K562 (cell line): ENCODE measurements around the gene GIGYF1. TPM values are rescaled to one million over a fixed set of nuclear protein-coding genes. Genes with fewer than 3 reads are reported as not detected.

ENCODE experiments used
- ILK ChIP-seq: fragments of 450-650 bp; IDR thresholded peaks from 2 replicates; pipeline ENCODE4 v1.6.1; 2016; ENCODE audit warnings: missing genetic modification characterization, low read depth, mild to moderate bottlenecking, missing compliant biosample characterization, moderate library complexity, borderline replicate concordance
- MBD2 ChIP-seq: sonication (generic); IDR thresholded peaks from 2 replicates; pipeline ENCODE4 v1.6.1; 2016; ENCODE audit warnings: low read depth, borderline replicate concordance
- PURB ChIP-seq: sonication (generic); formaldehyde crosslinking; IDR thresholded peaks from 2 replicates; pipeline ENCODE4 v1.9.0; 2021; ENCODE audit warnings: low read depth, mild to moderate bottlenecking, missing genetic modification reagents
- RBM15 ChIP-seq: fragments of 200-400 bp; formaldehyde crosslinking; IDR thresholded peaks from 2 replicates; pipeline ENCODE4 v1.6.1; 2018; ENCODE audit warnings: mild to moderate bottlenecking, low read length, moderate library complexity; ENCODE audit not compliant: insufficient read depth
- ZNF197 ChIP-seq: fragments of 200-800 bp; sonication (Bioruptor generic); IDR thresholded peaks from 2 replicates; pipeline ENCODE4 v1.6.1; 2016; ENCODE audit warnings: low read depth, missing genetic modification characterization, missing compliant biosample characterization
- polyA plus RNA-seq, 8 experiments: library from polyadenylated mRNA; depleted of rRNA in 4 of 8; stranded (reverse) in 5 of 8; unstranded in 3 of 8; fragments of >200 nt; fragmentation: Nextera tagmentation in 2 of 8; fragmentation: Illumina TruSeq in 1 of 8; extraction: Ambion mirVana in 2 of 8; extraction: Trizol in 1 of 8; gene quantifications; 2 replicates each; pipeline versions ENCODE4 v1.2.1 to v1.2.3, GENCODE V29; 2011 to 2014; ENCODE audit warnings: inconsistent platforms in 1 of 8, missing spikeins in 1 of 8
- total RNA-seq, 7 experiments: library from RNA; depleted of rRNA in 6 of 7; stranded (reverse); fragments of >200 nt in 6 of 7; fragmentation: Illumina TruSeq in 2 of 7; extraction: Trizol in 2 of 7; gene quantifications; 2 replicates each; pipeline versions ENCODE4 v1.2.1 to v1.2.3, GENCODE V29; 2011 to 2021; ENCODE audit warnings: low replicate concordance in 1 of 7
- TF ChIP-seq, protein P1 (sequence below): IDR thresholded peaks from 3 replicates; pipeline ENCODE4 v1.6.1; 2011; ENCODE audit warnings: borderline replicate concordance, mild to moderate bottlenecking, moderate library complexity; ENCODE audit not compliant: insufficient read length; ENCODE audit errors: extremely low read depth
- TF ChIP-seq, protein P2 (sequence below): fragments of 200-600 bp; sonication (generic); IDR thresholded peaks from one replicate; pipeline ENCODE4 v1.6.1; 2012; ENCODE audit warnings: mild to moderate bottlenecking, low read depth, low read length, inconsistent platforms
- TF ChIP-seq, protein P3 (sequence below): sonication (generic); formaldehyde crosslinking; IDR thresholded peaks from 2 replicates; pipeline ENCODE4 v1.8.0; 2022; ENCODE audit warnings: missing genetic modification reagents, mild to moderate bottlenecking, borderline replicate concordance

The GIGYF1 gene
- total and polyA plus RNA-seq, 9 of the 15 experiments (the other 6 are each of a cell fraction or from before 2014, with no cell fraction given), result 0.56 to 76.2 (median 16.8) TPM

DNA sequence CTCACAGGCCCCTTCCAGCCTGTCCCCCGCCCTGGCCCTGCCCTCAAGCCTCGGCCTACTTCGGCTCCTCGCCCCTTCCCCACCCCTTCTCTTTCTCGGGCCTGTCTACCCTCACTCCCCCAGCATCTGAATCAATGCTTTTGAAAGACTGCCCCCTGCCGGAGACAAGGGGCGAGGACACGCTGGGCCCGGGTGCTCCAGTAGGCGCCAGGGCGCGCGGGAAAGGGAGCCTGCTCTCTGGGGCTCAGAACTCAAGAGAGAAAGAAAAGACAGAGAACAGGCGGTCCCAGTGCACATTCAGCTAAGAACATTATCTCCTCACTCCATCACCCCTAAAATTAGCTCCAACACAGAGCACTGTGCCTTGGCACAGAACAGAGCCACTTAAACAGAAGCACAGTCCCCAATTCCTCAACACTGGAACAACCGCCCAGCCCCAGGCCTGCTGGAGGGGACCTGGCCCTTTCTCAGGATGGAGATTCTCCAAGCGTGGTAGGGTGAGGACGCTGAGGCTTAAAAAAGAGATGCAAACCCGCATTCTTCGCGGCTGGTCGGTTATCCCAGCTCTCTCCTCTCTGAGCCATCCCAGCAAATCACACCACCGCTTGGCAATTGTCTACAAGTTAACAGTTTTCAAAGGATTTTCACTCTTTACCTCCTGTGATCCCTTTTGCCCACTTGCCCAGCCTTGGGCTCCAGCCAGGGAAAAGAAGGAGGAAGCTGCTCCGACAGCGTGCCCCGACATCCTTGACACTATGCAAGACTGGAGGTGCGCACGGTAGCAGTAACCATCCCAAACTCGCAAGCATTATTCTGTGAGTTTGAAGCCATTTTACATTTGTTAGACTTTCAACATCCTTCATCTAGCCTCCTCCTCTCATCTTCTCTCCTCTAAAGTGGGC is 2.1 kb downstream of the GIGYF1 start (continued):
- TF ChIP-seq, protein P1, sequence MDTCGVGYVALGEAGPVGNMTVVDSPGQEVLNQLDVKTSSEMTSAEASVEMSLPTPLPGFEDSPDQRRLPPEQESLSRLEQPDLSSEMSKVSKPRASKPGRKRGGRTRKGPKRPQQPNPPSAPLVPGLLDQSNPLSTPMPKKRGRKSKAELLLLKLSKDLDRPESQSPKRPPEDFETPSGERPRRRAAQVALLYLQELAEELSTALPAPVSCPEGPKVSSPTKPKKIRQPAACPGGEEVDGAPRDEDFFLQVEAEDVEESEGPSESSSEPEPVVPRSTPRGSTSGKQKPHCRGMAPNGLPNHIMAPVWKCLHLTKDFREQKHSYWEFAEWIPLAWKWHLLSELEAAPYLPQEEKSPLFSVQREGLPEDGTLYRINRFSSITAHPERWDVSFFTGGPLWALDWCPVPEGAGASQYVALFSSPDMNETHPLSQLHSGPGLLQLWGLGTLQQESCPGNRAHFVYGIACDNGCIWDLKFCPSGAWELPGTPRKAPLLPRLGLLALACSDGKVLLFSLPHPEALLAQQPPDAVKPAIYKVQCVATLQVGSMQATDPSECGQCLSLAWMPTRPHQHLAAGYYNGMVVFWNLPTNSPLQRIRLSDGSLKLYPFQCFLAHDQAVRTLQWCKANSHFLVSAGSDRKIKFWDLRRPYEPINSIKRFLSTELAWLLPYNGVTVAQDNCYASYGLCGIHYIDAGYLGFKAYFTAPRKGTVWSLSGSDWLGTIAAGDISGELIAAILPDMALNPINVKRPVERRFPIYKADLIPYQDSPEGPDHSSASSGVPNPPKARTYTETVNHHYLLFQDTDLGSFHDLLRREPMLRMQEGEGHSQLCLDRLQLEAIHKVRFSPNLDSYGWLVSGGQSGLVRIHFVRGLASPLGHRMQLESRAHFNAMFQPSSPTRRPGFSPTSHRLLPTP, result no peak
- no peak for TF ChIP-seq MBD2
- TF ChIP-seq RBM15, result no peak
- TF ChIP-seq ILK (tag), result no peak
- TF ChIP-seq, protein P2, sequence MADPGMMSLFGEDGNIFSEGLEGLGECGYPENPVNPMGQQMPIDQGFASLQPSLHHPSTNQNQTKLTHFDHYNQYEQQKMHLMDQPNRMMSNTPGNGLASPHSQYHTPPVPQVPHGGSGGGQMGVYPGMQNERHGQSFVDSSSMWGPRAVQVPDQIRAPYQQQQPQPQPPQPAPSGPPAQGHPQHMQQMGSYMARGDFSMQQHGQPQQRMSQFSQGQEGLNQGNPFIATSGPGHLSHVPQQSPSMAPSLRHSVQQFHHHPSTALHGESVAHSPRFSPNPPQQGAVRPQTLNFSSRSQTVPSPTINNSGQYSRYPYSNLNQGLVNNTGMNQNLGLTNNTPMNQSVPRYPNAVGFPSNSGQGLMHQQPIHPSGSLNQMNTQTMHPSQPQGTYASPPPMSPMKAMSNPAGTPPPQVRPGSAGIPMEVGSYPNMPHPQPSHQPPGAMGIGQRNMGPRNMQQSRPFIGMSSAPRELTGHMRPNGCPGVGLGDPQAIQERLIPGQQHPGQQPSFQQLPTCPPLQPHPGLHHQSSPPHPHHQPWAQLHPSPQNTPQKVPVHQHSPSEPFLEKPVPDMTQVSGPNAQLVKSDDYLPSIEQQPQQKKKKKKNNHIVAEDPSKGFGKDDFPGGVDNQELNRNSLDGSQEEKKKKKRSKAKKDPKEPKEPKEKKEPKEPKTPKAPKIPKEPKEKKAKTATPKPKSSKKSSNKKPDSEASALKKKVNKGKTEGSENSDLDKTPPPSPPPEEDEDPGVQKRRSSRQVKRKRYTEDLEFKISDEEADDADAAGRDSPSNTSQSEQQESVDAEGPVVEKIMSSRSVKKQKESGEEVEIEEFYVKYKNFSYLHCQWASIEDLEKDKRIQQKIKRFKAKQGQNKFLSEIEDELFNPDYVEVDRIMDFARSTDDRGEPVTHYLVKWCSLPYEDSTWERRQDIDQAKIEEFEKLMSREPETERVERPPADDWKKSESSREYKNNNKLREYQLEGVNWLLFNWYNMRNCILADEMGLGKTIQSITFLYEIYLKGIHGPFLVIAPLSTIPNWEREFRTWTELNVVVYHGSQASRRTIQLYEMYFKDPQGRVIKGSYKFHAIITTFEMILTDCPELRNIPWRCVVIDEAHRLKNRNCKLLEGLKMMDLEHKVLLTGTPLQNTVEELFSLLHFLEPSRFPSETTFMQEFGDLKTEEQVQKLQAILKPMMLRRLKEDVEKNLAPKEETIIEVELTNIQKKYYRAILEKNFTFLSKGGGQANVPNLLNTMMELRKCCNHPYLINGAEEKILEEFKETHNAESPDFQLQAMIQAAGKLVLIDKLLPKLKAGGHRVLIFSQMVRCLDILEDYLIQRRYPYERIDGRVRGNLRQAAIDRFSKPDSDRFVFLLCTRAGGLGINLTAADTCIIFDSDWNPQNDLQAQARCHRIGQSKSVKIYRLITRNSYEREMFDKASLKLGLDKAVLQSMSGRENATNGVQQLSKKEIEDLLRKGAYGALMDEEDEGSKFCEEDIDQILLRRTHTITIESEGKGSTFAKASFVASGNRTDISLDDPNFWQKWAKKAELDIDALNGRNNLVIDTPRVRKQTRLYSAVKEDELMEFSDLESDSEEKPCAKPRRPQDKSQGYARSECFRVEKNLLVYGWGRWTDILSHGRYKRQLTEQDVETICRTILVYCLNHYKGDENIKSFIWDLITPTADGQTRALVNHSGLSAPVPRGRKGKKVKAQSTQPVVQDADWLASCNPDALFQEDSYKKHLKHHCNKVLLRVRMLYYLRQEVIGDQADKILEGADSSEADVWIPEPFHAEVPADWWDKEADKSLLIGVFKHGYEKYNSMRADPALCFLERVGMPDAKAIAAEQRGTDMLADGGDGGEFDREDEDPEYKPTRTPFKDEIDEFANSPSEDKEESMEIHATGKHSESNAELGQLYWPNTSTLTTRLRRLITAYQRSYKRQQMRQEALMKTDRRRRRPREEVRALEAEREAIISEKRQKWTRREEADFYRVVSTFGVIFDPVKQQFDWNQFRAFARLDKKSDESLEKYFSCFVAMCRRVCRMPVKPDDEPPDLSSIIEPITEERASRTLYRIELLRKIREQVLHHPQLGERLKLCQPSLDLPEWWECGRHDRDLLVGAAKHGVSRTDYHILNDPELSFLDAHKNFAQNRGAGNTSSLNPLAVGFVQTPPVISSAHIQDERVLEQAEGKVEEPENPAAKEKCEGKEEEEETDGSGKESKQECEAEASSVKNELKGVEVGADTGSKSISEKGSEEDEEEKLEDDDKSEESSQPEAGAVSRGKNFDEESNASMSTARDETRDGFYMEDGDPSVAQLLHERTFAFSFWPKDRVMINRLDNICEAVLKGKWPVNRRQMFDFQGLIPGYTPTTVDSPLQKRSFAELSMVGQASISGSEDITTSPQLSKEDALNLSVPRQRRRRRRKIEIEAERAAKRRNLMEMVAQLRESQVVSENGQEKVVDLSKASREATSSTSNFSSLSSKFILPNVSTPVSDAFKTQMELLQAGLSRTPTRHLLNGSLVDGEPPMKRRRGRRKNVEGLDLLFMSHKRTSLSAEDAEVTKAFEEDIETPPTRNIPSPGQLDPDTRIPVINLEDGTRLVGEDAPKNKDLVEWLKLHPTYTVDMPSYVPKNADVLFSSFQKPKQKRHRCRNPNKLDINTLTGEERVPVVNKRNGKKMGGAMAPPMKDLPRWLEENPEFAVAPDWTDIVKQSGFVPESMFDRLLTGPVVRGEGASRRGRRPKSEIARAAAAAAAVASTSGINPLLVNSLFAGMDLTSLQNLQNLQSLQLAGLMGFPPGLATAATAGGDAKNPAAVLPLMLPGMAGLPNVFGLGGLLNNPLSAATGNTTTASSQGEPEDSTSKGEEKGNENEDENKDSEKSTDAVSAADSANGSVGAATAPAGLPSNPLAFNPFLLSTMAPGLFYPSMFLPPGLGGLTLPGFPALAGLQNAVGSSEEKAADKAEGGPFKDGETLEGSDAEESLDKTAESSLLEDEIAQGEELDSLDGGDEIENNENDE, result no peak
- TF ChIP-seq ZNF197 (CRISPR knock-in tag), result no peak
- TF ChIP-seq, protein P3, sequence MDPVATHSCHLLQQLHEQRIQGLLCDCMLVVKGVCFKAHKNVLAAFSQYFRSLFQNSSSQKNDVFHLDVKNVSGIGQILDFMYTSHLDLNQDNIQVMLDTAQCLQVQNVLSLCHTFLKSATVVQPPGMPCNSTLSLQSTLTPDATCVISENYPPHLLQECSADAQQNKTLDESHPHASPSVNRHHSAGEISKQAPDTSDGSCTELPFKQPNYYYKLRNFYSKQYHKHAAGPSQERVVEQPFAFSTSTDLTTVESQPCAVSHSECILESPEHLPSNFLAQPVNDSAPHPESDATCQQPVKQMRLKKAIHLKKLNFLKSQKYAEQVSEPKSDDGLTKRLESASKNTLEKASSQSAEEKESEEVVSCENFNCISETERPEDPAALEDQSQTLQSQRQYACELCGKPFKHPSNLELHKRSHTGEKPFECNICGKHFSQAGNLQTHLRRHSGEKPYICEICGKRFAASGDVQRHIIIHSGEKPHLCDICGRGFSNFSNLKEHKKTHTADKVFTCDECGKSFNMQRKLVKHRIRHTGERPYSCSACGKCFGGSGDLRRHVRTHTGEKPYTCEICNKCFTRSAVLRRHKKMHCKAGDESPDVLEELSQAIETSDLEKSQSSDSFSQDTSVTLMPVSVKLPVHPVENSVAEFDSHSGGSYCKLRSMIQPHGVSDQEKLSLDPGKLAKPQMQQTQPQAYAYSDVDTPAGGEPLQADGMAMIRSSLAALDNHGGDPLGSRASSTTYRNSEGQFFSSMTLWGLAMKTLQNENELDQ (CRISPR knock-in tag), result no peak
- no peak for TF ChIP-seq PURB (CRISPR knock-in tag)
